HG03175 (cell line): Measurements from ENCODE around the gene GPAT3.
A peak's percentile ranks its signal among the peaks of the same experiment; 100 is the strongest.
"Not testable (repeated sequence)": the region's sequence is repeated elsewhere in the genome, so short reads cannot be mapped to it uniquely, and the experiment has no call there.

Experiments used
- ATAC-seq: cut with Tn5 transposase; IDR thresholded peaks from one replicate; pipeline ENCODE4 v1.9.1; 2021; ENCODE audit warnings: mild to moderate bottlenecking, moderate library complexity; ENCODE audit not compliant: unreplicated experiment

Gene GPAT3

GRCh38 chr4:83548151-83548905 lies 12.4 kb downstream of the GPAT3 start:
- peak; percentile 95 for ATAC-seq

GRCh38 chr4:83552083-83552482 lies 16.2 kb downstream of the GPAT3 start:
- no peak for ATAC-seq

GRCh38 chr4:83552924-83553323 lies 17.0 kb downstream of the GPAT3 start:
- no peak for ATAC-seq

GRCh38 chr4:83556006-83556707 lies 20.2 kb downstream of the GPAT3 start:
- no peak for ATAC-seq

- no peak for ATAC-seq
These were observed 20.9 kb downstream of the GPAT3 start for GRCh38 chr4:83556816-83557215.

- ATAC-seq, result no peak
These were observed 22.2 kb downstream of the GPAT3 start for GRCh38 chr4:83558059-83558653.

- no peak for ATAC-seq
These were observed 22.8 kb downstream of the GPAT3 start for GRCh38 chr4:83558680-83559079.

GRCh38 chr4:83560523-83560922 lies 24.6 kb downstream of the GPAT3 start:
- no peak for ATAC-seq

GRCh38 chr4:83561381-83561780 lies 25.5 kb downstream of the GPAT3 start:
- no peak for ATAC-seq

- no peak for ATAC-seq
These were observed 28.1 kb downstream of the GPAT3 start for GRCh38 chr4:83563998-83564397.

- no peak for ATAC-seq
These were observed 32.2 kb downstream of the GPAT3 start for GRCh38 chr4:83568062-83568461.

GRCh38 chr4:83569429-83569828 lies 33.5 kb downstream of the GPAT3 start:
- no peak for ATAC-seq

- peak; percentile 76 for ATAC-seq
These were observed 34.1 kb downstream of the GPAT3 start for GRCh38 chr4:83569987-83570386.

GRCh38 chr4:83572848-83573247 lies 36.9 kb downstream of the GPAT3 start:
- ATAC-seq, result no peak

GRCh38 chr4:83574247-83574646 lies 38.3 kb downstream of the GPAT3 start:
- no peak for ATAC-seq

GRCh38 chr4:83576237-83576636 lies 40.3 kb downstream of the GPAT3 start:
- ATAC-seq, result not testable (repeated sequence)

- peak; percentile 61 for ATAC-seq
These were observed 45.7 kb downstream of the GPAT3 start for GRCh38 chr4:83581411-83582288.

GRCh38 chr4:83582289-83582785 lies 46.4 kb downstream of the GPAT3 start:
- no peak for ATAC-seq

GRCh38 chr4:83585982-83586508 lies 50.1 kb downstream of the GPAT3 start:
- no peak for ATAC-seq

- ATAC-seq, result no peak
These were observed 53.4 kb downstream of the GPAT3 start for GRCh38 chr4:83589279-83589678.

GRCh38 chr4:83591056-83591455 lies 55.1 kb downstream of the GPAT3 start:
- ATAC-seq, result no peak
